CD4-positive, alpha-beta memory T cell (primary cell): ENCODE results near the gene RABGEF1. TPM values are rescaled to one million over a fixed set of nuclear protein-coding genes. Genes with fewer than 3 reads are reported as not detected.
A peak's percentile ranks its signal among the peaks of the same experiment; 100 is the strongest.
"Not testable (repeated sequence)": the region's sequence is repeated elsewhere in the genome, so short reads cannot be mapped to it uniquely, and the experiment has no call there.

Source experiments
- CTCF ChIA-PET: fragments of 350-600 bp; sonication (Branson Sonifier 250); formaldehyde crosslinking; loops from one replicate; lab custom pipeline; 2021; ENCODE audit warnings: inconsistent platforms; ENCODE audit not compliant: partially characterized antibody; lab: Charles Lee
- POLR2A ChIA-PET: fragments of 350-600 bp; sonication (Branson Sonifier 250); formaldehyde crosslinking; loops from one replicate; lab custom pipeline; 2021; ENCODE audit not compliant: partially characterized antibody; lab: Charles Lee
- DNase-seq, 5 donors: peaks; one replicate each; pipeline versions ENCODE4 v3.0.0 to v3.0.0-alpha.2; 2020 to 2022; ENCODE audit warnings: mixed read lengths in 1 of 5
- H3K27ac ChIP-seq: one replicate; pipeline ENCODE4 v1.7.0; 2013; ENCODE audit warnings: low read depth, low read length
- H3K27me3 ChIP-seq: 2 replicates; pipeline ENCODE4 v1.7.0; 2013; ENCODE audit warnings: mild to moderate bottlenecking, low read length, moderate library complexity; ENCODE audit not compliant: insufficient read depth
- H3K36me3 ChIP-seq: 2 replicates; pipeline ENCODE4 v1.7.0; 2013; ENCODE audit warnings: mild to moderate bottlenecking, low read length, moderate library complexity; ENCODE audit not compliant: insufficient read depth
- H3K4me1 ChIP-seq: 2 replicates; pipeline ENCODE4 v1.7.0; 2013; ENCODE audit warnings: mild to moderate bottlenecking, low read length, moderate library complexity; ENCODE audit not compliant: insufficient read depth
- H3K4me3 ChIP-seq, 2 donors: one replicate each; pipeline ENCODE4 v1.7.0; 2013; ENCODE audit warnings: low read length in 2 of 2, mild to moderate bottlenecking in 1 of 2
- H3K9me3 ChIP-seq, 2 donors: one replicate each; pipeline ENCODE4 v1.7.0; 2013; ENCODE audit warnings: low read length in 2 of 2, control low read depth in 1 of 2; ENCODE audit not compliant: control insufficient read depth in 1 of 2
- H3K27ac Mint-ChIP-seq, 7 donors: one replicate each; pipeline ENCODE4 v1.8.0; 2020 to 2021; ENCODE audit warnings: mixed read lengths in 7 of 7, mild to moderate bottlenecking in 6 of 7, inconsistent platforms in 3 of 7, moderate library complexity in 3 of 7
- H3K27me3 Mint-ChIP-seq, 2 donors: one replicate each; pipeline ENCODE4 v1.8.0; 2020 to 2021; ENCODE audit warnings: mixed read lengths in 2 of 2
- H3K36me3 Mint-ChIP-seq, 2 donors: one replicate each; pipeline ENCODE4 v1.8.0; 2020 to 2021; ENCODE audit warnings: mixed read lengths in 2 of 2, inconsistent platforms in 1 of 2, mild to moderate bottlenecking in 1 of 2
- H3K4me1 Mint-ChIP-seq, 4 donors: one replicate each; pipeline ENCODE4 v1.8.0; 2020 to 2021; ENCODE audit warnings: mixed read lengths in 4 of 4, mild to moderate bottlenecking in 1 of 4
- H3K4me3 Mint-ChIP-seq, 8 donors: one replicate each; pipeline ENCODE4 v1.8.0; 2020 to 2021; ENCODE audit warnings: mixed read lengths in 8 of 8, mild to moderate bottlenecking in 7 of 8, moderate library complexity in 6 of 8, inconsistent platforms in 3 of 8
- H3K9me3 Mint-ChIP-seq, 8 donors: one replicate each; pipeline ENCODE4 v1.8.0; 2020 to 2021; ENCODE audit warnings: mixed read lengths in 8 of 8, mild to moderate bottlenecking in 5 of 8, inconsistent platforms in 3 of 8, moderate library complexity in 1 of 8
- intact Hi-C: fragments of 100-400 bp; cut with micrococcal nuclease; formaldehyde crosslinking; loops from one replicate; pipeline ENCODE4 v1.15.1; 2023
- polyA plus RNA-seq, 2 donors: library from polyadenylated mRNA; unstranded; fragments of 300-500 nt; fragmentation: Illumina TruSeq; gene quantifications; one replicate each; pipeline ENCODE4 v1.2.3, GENCODE V29; 2021
- total RNA-seq, 2 experiments: library from RNA; stranded (reverse); gene quantifications; one replicate each; pipeline ENCODE4 v1.2.3, GENCODE V29; 2021

RABGEF1 gene
- total and polyA plus RNA-seq, 4 experiments from 2014 or later = 16.2 to 28.6 (median 22.4) TPM

DNA sequence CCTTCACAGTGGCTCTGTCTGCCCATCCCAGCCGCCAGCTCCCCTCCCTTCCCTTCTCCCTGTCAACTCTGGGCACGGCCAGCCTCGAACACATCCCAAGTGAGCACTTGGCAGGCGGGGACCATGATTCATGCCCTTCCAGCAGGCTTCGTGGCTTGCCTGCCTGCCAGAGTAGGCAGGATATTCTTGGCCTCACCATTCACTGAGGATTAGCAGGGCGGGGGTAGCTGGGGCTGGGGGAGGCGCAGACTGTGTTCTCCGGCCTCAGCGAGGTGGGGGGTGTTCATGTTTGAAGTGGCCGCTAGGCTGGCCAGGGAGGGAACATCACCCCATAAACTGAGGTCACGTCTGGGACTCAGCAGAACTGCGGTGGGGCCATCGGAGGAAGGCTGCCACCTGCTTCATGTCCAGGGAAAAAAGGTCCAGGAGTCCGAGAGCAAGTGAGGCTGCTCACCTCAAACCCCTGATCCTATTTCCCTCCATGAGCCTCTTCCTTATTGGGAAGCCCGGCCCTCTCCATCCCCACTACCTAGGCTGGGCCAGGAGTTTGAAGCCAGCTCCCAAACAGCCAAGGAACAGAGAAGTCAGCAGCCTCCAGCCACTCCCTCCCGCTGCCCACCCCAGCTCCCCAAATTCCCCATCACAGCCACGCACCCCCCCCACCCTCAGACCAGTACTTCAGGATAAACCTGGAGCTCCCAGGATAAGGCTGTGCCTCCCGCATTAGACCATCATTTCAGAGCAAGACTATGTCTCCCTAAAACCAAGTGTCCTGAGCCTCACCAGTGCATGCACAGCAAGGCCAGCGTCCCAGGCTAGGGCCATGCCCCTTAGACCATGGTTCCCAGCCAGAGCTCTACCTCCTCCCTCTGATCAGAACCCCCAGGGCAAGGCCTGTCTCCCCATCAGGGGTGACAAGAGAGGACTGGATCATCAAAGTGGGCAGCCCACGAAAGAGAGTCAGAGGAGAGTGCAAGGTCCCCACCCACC, 42.8 kb upstream of the RABGEF1 start:
- no peaks in the 10 kb centered on the region for H3K36me3 ChIP-seq
- H3K27ac ChIP-seq = no peak overlapping the region
- POLR2A ChIA-PET = no interaction called here
- no peak for DNase-seq
- intact Hi-C loops = no loop called here
- peak overlapping the region in 3 of 7 donors; percentile 42 to 59 (median 52) for H3K27ac Mint-ChIP-seq
- no peaks in the 10 kb centered on the region for H3K9me3 ChIP-seq
- H3K27me3 Mint-ChIP-seq = no peaks in the 10 kb centered on the region
- H3K4me1 Mint-ChIP-seq = peaks cover 0 to 1% (median 0%) of the 10 kb centered on the region in 4 donors
- H3K9me3 Mint-ChIP-seq = peaks cover 0 to 2% (median 0%) of the 10 kb centered on the region in 8 donors
- no peak overlapping the region for H3K4me3 Mint-ChIP-seq
- CTCF ChIA-PET = no interaction called here
- H3K4me3 ChIP-seq = no peak overlapping the region
- H3K4me1 ChIP-seq = no peaks in the 10 kb centered on the region
- no peaks in the 10 kb centered on the region for H3K27me3 ChIP-seq
- peaks cover 0 to 2% of the 10 kb centered on the region in 2 donors for H3K36me3 Mint-ChIP-seq

DNA sequence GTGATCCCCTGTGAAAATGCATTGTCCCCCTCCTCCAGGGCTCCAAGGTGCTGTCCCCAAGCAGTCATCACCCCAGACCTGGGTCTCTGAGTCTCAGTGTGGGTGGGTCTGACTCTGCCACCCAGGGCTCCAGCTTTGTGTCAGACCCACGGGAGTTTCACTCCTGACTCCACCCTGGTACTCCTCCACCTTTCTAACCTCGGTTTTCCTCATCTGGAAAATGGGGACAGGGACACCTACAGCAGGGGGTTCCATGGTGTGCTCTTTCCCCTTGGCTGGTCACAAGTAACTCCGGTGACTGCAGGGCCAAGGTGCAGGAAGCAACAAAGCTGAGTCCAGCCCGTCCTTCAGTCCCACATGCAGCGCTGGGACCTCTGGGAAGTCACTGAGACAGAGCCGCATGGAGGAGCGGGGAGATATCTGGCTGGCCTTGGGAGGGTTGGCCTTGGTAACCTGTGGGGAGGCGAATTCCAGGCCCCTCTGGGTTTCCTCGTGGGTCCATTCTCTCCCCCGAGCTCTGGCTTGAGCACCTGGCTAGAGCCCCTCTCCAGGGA, 41.8 kb upstream of the RABGEF1 start:
- DNase-seq = no peak
- Mint-ChIP-seq H3K4me3 (no peak overlapping the region), H3K27me3 (no peaks in the 10 kb centered on the region), H3K27ac (no peak overlapping the region), H3K36me3 (peaks cover 0 to 2% of the 10 kb centered on the region in 2 donors), H3K9me3 (peaks cover 0 to 2% (median 0%) of the 10 kb centered on the region in 8 donors), H3K4me1 (peaks cover 0 to 1% (median 0%) of the 10 kb centered on the region in 4 donors)
- no peaks in the 10 kb centered on the region for H3K36me3 ChIP-seq
- ChIA-PET POLR2A (no interaction called here), CTCF (no interaction called here)
- intact Hi-C loops = no loop called here
- H3K27me3 ChIP-seq = no peaks in the 10 kb centered on the region
- no peaks in the 10 kb centered on the region for H3K4me1 ChIP-seq
- no peak overlapping the region for H3K27ac ChIP-seq
- H3K4me3 ChIP-seq = no peak overlapping the region
- no peaks in the 10 kb centered on the region for H3K9me3 ChIP-seq

GRCh38 chr7:66699998-66700397, 40.5 kb upstream of the RABGEF1 start:
- Histone ChIP-seq H3K4me3 (no peak overlapping the region), H3K36me3 (no peaks in the 10 kb centered on the region), H3K4me1 (no peaks in the 10 kb centered on the region), H3K9me3 (no peaks in the 10 kb centered on the region), H3K27me3 (no peaks in the 10 kb centered on the region), H3K27ac (no peak overlapping the region)
- DNase-seq = no peak
- Mint-ChIP-seq H3K36me3 (peaks cover 0 to 2% of the 10 kb centered on the region in 2 donors), H3K4me3 (no peak overlapping the region), H3K9me3 (peaks cover 0 to 2% (median 0%) of the 10 kb centered on the region in 8 donors), H3K4me1 (no peaks in the 10 kb centered on the region), H3K27ac (no peak overlapping the region), H3K27me3 (no peaks in the 10 kb centered on the region)
- POLR2A ChIA-PET = interaction anchor here (1.3 kb wide), 1 partner anchor 144 kb away, joined by 3 read pairs; no protein-coding TSS in a partner anchor
- CTCF ChIA-PET = no interaction called here
- intact Hi-C loops = no loop called here

GRCh38 chr7:66700633-66701131, 39.9 kb upstream of the RABGEF1 start:
- no peaks in the 10 kb centered on the region for H3K36me3 ChIP-seq
- H3K36me3 Mint-ChIP-seq = peaks cover 0 to 2% of the 10 kb centered on the region in 2 donors
- no peak overlapping the region for H3K4me3 ChIP-seq
- intact Hi-C loops = no loop called here
- no peaks in the 10 kb centered on the region for H3K27me3 Mint-ChIP-seq
- H3K9me3 Mint-ChIP-seq = peaks cover 0 to 2% (median 0%) of the 10 kb centered on the region in 8 donors
- H3K4me3 Mint-ChIP-seq = no peak overlapping the region
- H3K27ac Mint-ChIP-seq = peak overlapping the region in 1 of 7 donors; percentile 60
- ChIA-PET POLR2A (interaction anchor here (0.6 to 1.3 kb wide), 2 partner anchors 48 to 144 kb away, joined by 3 read pairs; no protein-coding TSS in a partner anchor), CTCF (no interaction called here)
- no peaks in the 10 kb centered on the region for H3K4me1 Mint-ChIP-seq
- H3K4me1 ChIP-seq = no peaks in the 10 kb centered on the region
- DNase-seq = no peak
- H3K9me3 ChIP-seq = no peaks in the 10 kb centered on the region
- no peaks in the 10 kb centered on the region for H3K27me3 ChIP-seq
- no peak overlapping the region for H3K27ac ChIP-seq

DNA sequence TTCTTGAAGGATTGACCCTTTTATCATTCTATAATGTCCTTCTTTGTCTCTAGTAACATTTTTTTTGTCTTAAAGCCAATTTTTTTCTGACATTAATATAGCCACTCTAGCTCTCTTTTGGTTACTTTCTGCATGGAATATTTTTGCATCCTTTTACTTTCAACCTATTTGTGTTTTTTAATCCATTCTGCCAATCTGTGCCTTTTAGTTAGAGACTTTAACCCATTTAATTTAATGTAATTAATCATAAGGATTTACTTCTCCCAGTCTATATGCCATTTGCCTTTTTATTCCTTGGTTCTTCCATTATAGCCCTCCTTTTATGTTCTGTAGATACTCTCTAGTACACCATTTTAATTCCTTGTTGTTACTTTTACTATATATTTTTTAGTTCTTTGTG, 32.7 kb upstream of the RABGEF1 start:
- Mint-ChIP-seq H3K27ac (no peak overlapping the region), H3K27me3 (no peaks in the 10 kb centered on the region), H3K9me3 (peaks cover 0 to 2% (median 0%) of the 10 kb centered on the region in 8 donors), H3K4me1 (no peaks in the 10 kb centered on the region), H3K4me3 (no peak overlapping the region), H3K36me3 (peaks cover 6 to 15% of the 10 kb centered on the region in 2 donors)
- Histone ChIP-seq H3K4me3 (no peak overlapping the region), H3K27ac (no peak overlapping the region), H3K4me1 (no peaks in the 10 kb centered on the region), H3K36me3 (no peaks in the 10 kb centered on the region), H3K9me3 (no peaks in the 10 kb centered on the region), H3K27me3 (no peaks in the 10 kb centered on the region)
- DNase-seq = no peak
- POLR2A ChIA-PET = no interaction called here
- intact Hi-C loops = no loop called here
- CTCF ChIA-PET = no interaction called here

- H3K36me3 ChIP-seq, H3K27ac Mint-ChIP-seq, CTCF ChIA-PET, H3K4me3 ChIP-seq, H3K4me3 Mint-ChIP-seq, H3K27ac ChIP-seq, H3K27me3 ChIP-seq, DNase-seq, POLR2A ChIA-PET, intact Hi-C loops, H3K4me1 Mint-ChIP-seq, H3K4me1 ChIP-seq, H3K27me3 Mint-ChIP-seq, H3K9me3 ChIP-seq: not testable (repeated sequence)
- Mint-ChIP-seq H3K9me3 (peaks cover 0 to 18% (median 12%) of the 10 kb centered on the region in 8 donors), H3K36me3 (peaks cover 32 to 35% of the 10 kb centered on the region in 2 donors)
Measured at GRCh38 chr7:66710752-66711151, 29.8 kb upstream of the RABGEF1 start.

GRCh38 chr7:66713687-66714086, 26.8 kb upstream of the RABGEF1 start:
- CTCF ChIA-PET = no interaction called here
- peaks cover 0 to 18% (median 12%) of the 10 kb centered on the region in 8 donors for H3K9me3 Mint-ChIP-seq

More at GRCh38 chr7:66713687-66714086, 26.8 kb upstream of the RABGEF1 start:
- Histone ChIP-seq H3K27me3 (no peaks in the 10 kb centered on the region), H3K4me3 (no peak overlapping the region), H3K4me1 (no peaks in the 10 kb centered on the region), H3K9me3 (peaks cover 0 to 5% of the 10 kb centered on the region in 2 donors), H3K27ac (no peak overlapping the region), H3K36me3 (no peaks in the 10 kb centered on the region)
- H3K36me3 Mint-ChIP-seq = peaks cover 28 to 33% of the 10 kb centered on the region in 2 donors
- H3K27me3 Mint-ChIP-seq = no peaks in the 10 kb centered on the region
- no peak overlapping the region for H3K27ac Mint-ChIP-seq
- POLR2A ChIA-PET = no interaction called here
- peaks cover 0 to 3% (median 2%) of the 10 kb centered on the region in 4 donors for H3K4me1 Mint-ChIP-seq
- DNase-seq = no peak
- intact Hi-C loops = no loop called here
- H3K4me3 Mint-ChIP-seq = no peak overlapping the region
